GM08714 (cell line): ENCODE measurements around the gene SLC35G1.

ENCODE experiments used
- H3K4me3 ChIP-seq: fragments of 200-500 bp; sonication (Bioruptor generic); 2 replicates; pipeline ENCODE4 v1.5.1; 2014; ENCODE audit warnings: mild to moderate bottlenecking, low read length, inconsistent platforms
- ZNF274 ChIP-seq: IDR thresholded peaks from 2 replicates; pipeline ENCODE4 v1.6.1; 2012; ENCODE audit warnings: mild to moderate bottlenecking, low read depth, low read length

Gene SLC35G1

DNA sequence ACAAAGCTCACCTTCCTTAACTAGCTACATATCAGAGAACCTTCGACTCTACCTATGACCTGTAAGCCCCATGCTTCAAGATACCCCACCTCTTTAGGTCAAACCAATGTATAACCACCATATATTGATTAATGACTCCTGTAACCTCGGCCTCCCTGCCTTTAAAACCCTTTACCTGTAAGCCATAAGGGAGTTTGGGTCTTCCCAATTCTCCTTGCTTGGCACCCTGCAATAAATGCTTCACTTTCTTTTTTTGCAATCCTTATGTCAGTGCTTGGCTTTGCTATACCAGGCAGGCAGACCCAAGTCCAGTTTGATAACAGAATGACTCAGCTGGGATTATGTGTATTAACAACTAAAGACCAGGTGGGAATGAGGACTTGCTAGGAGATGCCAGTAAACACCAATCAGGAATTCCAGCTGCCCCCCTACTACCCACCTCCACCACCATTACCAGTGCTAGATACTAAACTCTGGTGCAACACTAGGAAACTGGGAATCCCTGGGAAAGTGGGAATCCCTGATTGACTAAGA is 22.0 kb upstream of the SLC35G1 start:
- TF ChIP-seq ZNF274, result no peak
- H3K4me3 ChIP-seq, result no peak overlapping the region

- no peak for TF ChIP-seq ZNF274
- no peak overlapping the region for H3K4me3 ChIP-seq
Measured at GRCh38 chr10:93872375-93873158, 21.2 kb upstream of the SLC35G1 start.

- TF ChIP-seq ZNF274, result no peak
- H3K4me3 ChIP-seq, result no peak overlapping the region
Measured at GRCh38 chr10:93873420-93874115, 20.2 kb upstream of the SLC35G1 start.

DNA sequence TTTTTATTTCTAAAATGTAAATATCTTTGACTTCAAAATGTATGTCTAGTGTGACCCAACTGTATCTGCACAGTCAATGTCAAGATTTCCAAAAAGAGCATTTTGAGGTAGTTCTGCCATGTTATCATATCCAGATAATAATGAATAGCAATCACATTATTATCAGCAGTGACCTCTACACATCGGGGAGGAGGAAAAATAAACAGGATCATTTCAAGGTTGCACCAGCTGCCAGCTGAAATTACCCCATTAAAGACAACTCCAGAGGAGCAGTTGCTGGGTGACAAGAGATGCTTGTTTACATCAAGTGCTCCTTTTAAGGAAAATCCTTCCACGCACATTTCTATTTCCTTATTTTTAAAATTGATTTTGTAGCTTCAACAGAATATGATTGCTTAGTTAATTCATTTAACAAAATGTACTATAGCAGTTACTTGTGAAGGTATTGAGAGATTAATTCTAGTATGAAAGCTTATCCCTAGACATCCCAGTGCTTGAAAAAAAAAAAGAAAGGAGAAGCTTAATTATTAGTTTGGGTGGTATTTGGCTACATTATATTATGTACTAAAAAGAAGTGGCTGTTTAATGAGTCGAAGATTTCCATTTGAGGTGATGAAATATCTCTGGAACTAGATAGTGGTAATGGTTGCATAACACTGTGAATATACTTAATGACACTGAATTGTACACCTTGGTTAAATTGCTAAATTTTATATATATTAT is 19.3 kb upstream of the SLC35G1 start:
- H3K4me3 ChIP-seq, result no peak overlapping the region
- no peak for TF ChIP-seq ZNF274

- no peak overlapping the region for H3K4me3 ChIP-seq
- no peak for TF ChIP-seq ZNF274
Measured at GRCh38 chr10:93875032-93875358, 18.8 kb upstream of the SLC35G1 start.

GRCh38 chr10:93876381-93876780 is 17.4 kb upstream of the SLC35G1 start:
- no peak overlapping the region for H3K4me3 ChIP-seq
- TF ChIP-seq ZNF274, result no peak

- no peak for TF ChIP-seq ZNF274
- H3K4me3 ChIP-seq, result no peak overlapping the region
Measured at GRCh38 chr10:93879273-93879672, 14.5 kb upstream of the SLC35G1 start.

GRCh38 chr10:93894516-93895378 is 969 bp downstream of the SLC35G1 start:
- H3K4me3 ChIP-seq, result peak overlapping the region; percentile 69
- TF ChIP-seq ZNF274, result no peak

DNA sequence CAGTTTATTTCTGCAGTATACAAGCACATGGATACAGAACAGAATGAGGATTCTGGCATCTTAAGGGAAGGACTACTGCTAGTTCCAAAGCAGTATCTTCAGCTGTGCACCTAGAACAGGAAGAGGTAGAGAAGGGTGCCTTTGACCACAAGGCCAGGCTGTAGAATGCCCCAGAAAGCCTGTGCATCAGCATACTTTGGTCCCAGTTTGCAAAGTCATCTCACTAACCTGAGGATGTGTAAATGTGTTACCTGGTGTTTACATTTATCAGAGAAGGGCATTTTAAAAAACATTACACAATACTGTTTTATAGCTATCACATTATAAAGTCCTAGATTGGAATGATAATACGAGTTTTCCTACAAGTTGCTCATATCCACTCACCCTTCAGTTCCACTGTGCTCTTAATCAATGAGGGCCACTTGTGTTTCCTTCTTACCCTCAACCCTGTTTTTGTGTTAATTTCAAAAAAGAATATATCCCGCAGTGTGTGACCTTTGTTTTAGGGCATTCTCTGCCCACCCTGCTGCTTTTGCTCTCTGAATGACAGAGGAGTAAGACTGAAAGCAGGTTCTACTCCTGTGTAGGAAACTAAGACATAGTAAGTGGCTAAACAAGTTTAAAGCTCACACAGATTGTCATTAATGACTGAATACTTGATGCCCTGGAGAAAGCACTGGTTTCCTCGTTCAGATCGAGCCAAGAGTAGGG is 3.4 kb downstream of the SLC35G1 start:
- no peak overlapping the region for H3K4me3 ChIP-seq
- TF ChIP-seq ZNF274, result no peak

- no peak for TF ChIP-seq ZNF274
- no peak overlapping the region for H3K4me3 ChIP-seq
Measured at GRCh38 chr10:93899109-93899508, 5.3 kb downstream of the SLC35G1 start.

DNA sequence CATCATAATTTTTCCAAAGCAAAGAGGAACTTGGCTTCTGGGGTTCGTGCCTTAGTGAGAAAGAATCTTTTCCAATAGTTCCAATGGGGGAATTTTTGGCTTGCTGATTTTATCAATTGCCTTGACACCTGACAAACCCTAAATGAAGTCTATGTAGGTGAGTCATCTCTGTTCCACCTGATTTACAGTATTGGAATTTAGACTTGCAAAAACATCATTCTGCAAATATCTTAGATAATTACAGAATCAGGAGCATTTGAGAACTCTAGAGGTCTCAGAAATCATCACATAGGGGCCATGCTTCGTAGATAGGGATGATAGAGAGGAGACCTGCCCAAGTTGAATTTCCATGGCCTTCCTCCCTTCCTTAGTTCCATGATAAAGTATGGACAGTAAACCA is 9.3 kb downstream of the SLC35G1 start:
- TF ChIP-seq ZNF274, result no peak
- no peak overlapping the region for H3K4me3 ChIP-seq

DNA sequence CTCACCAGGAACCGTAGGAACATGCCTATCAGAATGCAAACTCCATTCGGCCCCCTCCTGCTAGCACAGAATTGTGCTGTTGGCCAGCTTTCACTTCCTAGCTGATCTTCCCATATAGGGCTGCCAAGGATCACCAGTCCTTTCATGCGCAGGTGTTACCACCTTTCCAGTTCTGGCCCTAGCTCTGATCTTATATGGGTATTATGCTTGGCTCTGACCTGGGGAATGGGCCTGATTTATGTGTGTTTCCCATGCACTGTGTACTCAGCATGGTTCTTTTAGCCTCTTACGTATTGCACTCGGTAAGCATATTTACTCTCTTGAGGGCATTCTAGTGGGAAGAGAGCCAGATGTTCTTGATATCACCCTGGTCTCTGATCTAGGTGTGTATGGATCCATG is 11.1 kb downstream of the SLC35G1 start:
- no peak overlapping the region for H3K4me3 ChIP-seq
- no peak for TF ChIP-seq ZNF274

GRCh38 chr10:93907059-93907458 is 13.3 kb downstream of the SLC35G1 start:
- TF ChIP-seq ZNF274, result no peak
- no peak overlapping the region for H3K4me3 ChIP-seq
